HG03196 (cell line): Measurements from ENCODE around the gene AGTR2.
"Not testable (repeated sequence)": the region's sequence is repeated elsewhere in the genome, so short reads cannot be mapped to it uniquely, and the experiment has no call there.

Experiments
- ATAC-seq: cut with Tn5 transposase; IDR thresholded peaks from one replicate; pipeline ENCODE4 v1.9.1; 2021; ENCODE audit not compliant: unreplicated experiment

Gene AGTR2, protein sequence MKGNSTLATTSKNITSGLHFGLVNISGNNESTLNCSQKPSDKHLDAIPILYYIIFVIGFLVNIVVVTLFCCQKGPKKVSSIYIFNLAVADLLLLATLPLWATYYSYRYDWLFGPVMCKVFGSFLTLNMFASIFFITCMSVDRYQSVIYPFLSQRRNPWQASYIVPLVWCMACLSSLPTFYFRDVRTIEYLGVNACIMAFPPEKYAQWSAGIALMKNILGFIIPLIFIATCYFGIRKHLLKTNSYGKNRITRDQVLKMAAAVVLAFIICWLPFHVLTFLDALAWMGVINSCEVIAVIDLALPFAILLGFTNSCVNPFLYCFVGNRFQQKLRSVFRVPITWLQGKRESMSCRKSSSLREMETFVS

DNA sequence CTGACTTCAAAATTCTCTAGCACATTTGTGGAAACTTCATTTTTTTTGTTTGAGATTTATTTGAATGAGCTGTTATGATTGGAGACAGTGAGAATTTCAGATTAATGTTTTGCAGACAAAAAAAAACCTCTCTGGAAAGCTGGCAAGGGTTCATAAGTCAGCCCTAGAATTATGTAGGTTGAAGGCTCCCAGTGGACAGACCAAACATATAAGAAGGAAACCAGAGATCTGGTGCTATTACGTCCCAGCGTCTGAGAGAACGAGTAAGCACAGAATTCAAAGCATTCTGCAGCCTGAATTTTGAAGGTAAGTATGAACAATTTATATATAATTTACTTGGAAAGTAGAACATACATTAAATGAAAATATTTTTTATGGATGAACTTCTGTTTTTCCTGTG, at the start of gene AGTR2:
Gene AGTR2, plus strand, starts transcription at position 234 of the 400 bp plus-strand sequence. CDS start 1,537 bp downstream, outside the sequence.
- no peak for ATAC-seq

DNA sequence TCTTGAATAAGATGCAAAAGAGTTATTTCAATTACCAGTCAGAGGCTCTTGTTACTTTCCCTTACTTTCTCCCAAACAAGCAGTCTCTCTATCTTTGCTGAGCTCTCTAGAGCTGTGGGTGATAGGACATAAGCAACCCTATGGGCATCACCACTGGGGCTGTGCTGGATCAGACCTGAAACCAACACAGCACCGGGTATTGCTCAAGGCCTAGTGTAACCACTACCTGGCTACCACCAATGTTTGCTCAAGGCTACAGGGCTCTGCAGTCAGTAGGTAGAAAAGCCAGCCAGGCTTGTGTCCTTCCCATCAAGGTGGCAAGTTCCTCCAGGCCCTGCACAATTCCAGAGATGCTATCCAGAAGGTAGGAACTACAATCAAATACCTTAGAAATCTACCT, 35.3 kb upstream of the AGTR2 start:
- ATAC-seq, result no peak

DNA sequence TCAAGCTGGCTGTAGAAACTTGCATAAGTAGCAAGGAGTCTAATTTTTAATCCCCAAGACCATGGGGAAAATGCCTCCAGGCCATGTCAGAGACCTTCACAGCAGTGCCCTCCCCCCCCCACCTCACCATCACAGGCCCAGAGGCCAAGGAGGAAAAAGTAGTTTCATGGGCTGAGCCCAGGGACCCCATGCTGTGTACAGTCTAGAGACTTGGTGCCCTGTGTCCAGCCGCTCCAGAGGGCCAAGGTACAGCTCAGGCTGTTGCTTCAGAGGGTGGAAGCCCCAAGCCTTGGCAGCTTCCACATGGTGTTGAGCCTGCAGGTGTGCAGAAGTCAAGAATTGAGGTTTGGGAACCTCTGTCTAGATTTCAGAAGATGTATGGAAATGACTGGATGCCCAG, 29.3 kb upstream of the AGTR2 start:
- not testable (repeated sequence) for ATAC-seq

DNA sequence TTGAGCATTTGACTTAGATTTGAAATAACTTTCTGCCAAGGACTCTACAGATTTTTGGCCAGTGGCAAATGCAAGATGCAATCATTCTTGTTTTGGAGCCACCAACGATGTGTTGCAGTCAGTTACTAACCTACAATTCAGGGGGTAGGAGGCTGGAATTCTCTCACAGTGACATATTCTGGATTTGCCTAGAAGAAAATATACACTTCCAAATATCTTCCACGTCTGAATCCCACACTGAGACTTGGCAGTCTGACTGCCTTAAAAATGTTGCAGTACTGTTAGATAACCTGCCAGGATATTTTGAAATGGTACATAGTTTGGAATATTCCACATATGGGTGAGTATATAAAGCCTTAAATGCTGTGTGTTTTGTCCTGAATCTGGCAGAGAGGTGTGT, 27.6 kb upstream of the AGTR2 start:
- no peak for ATAC-seq

DNA sequence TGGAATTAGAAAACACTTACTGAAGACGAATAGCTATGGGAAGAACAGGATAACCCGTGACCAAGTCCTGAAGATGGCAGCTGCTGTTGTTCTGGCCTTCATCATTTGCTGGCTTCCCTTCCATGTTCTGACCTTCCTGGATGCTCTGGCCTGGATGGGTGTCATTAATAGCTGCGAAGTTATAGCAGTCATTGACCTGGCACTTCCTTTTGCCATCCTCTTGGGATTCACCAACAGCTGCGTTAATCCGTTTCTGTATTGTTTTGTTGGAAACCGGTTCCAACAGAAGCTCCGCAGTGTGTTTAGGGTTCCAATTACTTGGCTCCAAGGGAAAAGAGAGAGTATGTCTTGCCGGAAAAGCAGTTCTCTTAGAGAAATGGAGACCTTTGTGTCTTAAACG, 2.4 kb downstream of the AGTR2 start:
- ATAC-seq, result no peak

DNA sequence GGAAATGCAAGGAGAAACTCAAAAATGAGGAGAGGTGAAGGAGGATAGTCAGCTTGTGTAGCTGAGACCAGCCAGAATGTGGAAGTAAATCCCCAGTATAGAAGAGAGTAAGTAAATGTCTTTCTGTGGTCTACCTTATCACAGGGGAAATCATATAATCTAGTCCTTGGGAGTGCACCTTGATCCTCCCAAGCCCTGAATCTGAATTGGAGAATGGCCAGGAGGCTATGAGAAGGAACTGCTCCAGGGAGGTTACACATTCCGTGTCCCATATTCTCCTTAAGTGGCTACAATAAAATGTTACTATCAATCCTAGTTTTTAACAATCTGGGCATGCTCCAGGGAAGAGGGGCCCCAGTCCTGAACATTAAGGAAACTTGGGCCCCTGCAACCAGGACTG, 10.8 kb downstream of the AGTR2 start:
- no peak for ATAC-seq

DNA sequence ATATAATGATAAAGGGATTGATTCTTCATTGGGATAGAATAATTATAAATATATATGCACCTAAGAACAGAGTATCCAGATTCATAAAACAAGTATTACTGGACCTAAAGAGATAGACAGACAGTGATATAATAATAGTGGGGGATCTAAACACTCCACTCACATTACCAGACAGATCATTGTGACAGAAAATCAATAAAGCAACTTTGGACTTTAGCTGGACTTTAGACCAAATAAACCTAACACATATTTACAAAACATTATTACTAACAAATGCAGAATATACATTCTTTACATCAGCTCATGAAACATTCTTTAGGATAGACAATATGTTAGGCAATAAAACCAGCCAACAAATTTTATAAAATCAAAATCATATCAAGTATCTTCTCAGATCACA, 14.6 kb downstream of the AGTR2 start:
- ATAC-seq, result no peak

DNA sequence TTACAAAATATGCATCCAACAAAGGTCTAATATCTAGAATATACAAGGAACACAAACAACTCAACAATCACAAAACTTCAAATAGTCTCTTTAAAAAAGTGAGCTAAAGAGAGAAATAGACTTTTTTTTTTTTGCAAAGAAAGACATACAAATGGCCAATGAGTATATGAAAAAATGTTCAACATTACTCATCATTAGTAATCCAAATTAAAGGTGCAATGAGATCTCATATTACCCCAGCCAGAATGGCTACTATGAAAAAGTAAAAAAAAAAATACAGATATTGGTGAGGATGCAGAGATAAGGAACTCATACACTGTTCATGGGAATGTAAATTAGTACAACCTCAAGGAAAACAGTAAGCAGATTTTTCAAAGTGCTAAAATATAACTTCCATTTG, 24.1 kb downstream of the AGTR2 start:
- ATAC-seq, result no peak

DNA sequence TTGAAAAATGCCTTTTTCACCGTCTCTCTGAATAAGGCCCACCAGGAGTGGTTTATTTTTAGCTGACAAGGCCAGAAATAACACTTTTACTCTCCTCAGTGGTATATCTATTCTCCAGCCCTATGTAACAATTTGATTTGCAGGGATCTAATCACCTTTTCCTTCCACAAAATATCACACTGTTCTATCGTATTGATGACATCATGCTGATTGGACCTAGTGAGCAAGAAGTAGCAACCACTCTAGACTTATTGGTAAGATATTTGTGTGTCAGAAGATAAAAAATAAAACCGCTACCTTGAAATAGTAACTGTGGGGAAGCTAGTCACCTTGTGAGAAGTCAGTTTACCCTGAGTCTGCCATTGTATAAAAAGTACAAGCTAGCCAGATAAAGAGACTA, 27.7 kb downstream of the AGTR2 start:
- no peak for ATAC-seq

DNA sequence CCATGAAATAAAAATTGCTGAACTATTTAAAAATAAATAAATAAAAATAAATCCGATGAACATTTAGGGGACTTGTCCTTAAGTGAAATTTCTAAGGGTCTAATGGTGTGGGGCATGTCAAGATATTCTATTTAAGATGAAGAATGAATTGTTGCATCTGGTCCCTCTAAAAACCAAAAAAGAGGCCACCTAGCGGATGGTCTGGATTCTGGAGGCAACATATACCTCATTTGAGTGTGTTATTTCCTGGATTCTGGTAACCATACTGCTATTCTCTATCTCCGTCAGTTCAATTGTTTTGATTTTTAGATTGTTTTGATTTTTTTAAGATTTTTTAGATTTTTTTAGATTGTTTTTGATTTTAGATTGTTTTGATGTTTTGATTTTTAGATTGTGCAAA, 28.3 kb downstream of the AGTR2 start:
- no peak for ATAC-seq

DNA sequence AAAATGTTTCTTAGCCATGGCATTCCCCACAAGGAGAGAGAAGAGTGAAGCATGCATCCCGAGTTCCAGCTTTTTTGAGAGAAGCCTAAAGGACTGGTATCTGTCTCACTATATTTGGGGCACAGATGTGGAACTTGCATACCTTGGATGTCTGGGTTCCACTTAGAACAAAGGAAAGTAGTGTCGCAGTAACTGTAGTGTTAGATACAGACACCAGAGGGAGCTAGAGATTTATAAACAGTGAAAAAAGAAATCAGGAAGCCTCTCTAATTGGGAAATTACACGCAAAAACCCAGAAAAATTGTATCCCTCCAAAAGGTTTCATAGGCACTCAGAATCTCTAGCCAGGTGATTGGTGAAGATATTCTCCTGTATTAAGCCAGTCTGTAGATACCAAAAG, 34.4 kb downstream of the AGTR2 start:
- no peak for ATAC-seq

DNA sequence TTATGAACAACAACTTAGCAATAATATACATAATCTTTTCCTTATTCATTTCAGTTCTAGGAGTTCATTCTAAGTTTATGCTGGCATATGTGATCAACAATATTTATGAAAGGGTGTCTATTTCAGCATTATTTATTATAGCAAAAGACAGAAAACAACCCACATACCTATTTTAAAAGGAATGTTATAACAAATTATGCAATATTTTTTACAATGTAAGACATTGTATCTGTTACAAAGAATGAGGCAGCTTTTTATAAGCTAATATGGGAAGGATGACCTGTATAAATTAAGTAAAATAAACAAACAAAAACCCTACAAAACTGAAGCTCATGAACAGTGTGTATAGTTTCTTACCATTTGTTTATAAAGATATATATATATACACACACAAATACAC, 42.7 kb downstream of the AGTR2 start:
- ATAC-seq, result no peak

DNA sequence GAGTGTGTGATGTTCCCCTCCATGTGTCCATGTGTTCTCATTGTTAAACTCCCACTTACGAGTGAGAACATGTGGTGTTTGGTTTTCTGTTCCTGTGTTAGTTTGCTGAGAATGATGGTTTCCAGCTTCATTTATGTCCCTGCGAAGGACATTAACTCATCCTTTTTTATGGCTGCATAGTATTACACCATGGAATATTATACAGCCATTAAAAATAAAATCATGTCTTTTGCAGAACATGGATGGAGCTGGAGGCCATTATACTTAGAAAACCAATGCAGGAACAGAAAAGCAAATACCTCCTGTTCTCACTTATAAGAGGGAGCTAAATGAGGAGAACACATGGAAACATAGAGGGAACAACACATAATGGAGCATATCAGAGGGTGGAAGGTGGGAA, 46.5 kb downstream of the AGTR2 start:
- not testable (repeated sequence) for ATAC-seq
